IMR-90 (cell line): ENCODE measurements around the gene NR2C2. TPM values are rescaled to one million over a fixed set of nuclear protein-coding genes. Genes with fewer than 3 reads are reported as not detected.

ENCODE experiments used
- ATAC-seq: fragments of 200-7000 bp; cut with Tn5 transposase; 2 replicates; pipeline ENCODE4 v1.9.1; 2020; ENCODE audit warnings: low read depth, mild to moderate bottlenecking, moderate library complexity
- BruUV-seq: library from RNA; stranded (reverse); fragments of 400-500 nt; replicated peaks from 2 replicates; lab custom pipeline; 2021; lab: Mats Ljungman, UMichigan
- CTCF ChIA-PET: fragments of 300-600 bp; formaldehyde crosslinking; extraction: SDS; loops from one replicate; lab custom pipeline; 2021; ENCODE audit warnings: antibody characterized with exemption; lab: Yijun Ruan, JAX
- POLR2A ChIA-PET: fragments of 300-600 bp; sonication (Branson Sonifier 250); formaldehyde crosslinking; loops from one replicate; lab custom pipeline; 2022; ENCODE audit warnings: antibody characterized with exemption; ENCODE audit not compliant: unreplicated experiment; lab: Charles Lee
- DNase-seq: peaks from one replicate; pipeline ENCODE4 v3.0.0; 2013
- H2AFZ ChIP-seq: replicated peaks from 2 replicates; pipeline ENCODE3; 2013; ENCODE audit warnings: low read length, mild to moderate bottlenecking; ENCODE audit not compliant: poor library complexity
- H2AK5ac ChIP-seq: 2 replicates; pipeline ENCODE4 v1.6.1; 2013; ENCODE audit warnings: low read depth, low read length, inconsistent platforms
- H2AK9ac ChIP-seq: replicated peaks from 2 replicates; pipeline ENCODE3; 2013; ENCODE audit warnings: mild to moderate bottlenecking, low read depth, low read length, moderate library complexity; ENCODE audit not compliant: poor library complexity
- H2BK120ac ChIP-seq: 2 replicates; pipeline ENCODE4 v1.6.1; 2013; ENCODE audit warnings: low read depth, low read length, inconsistent platforms
- H2BK15ac ChIP-seq: 3 replicates; pipeline ENCODE4 v1.6.1; 2013; ENCODE audit warnings: low read depth, low read length, inconsistent platforms
- H2BK20ac ChIP-seq: 2 replicates; pipeline ENCODE4 v1.6.1; 2013; ENCODE audit warnings: low read depth, mild to moderate bottlenecking, inconsistent platforms, low read length, moderate library complexity
- H2BK5ac ChIP-seq: 2 replicates; pipeline ENCODE4 v1.6.1; 2013; ENCODE audit warnings: mild to moderate bottlenecking, low read depth, low read length, inconsistent platforms; ENCODE audit not compliant: poor library complexity, severe bottlenecking
- H3K14ac ChIP-seq: replicated peaks from 2 replicates; pipeline ENCODE4 v1.6.1; 2013; ENCODE audit warnings: low read depth, low read length, inconsistent platforms
- H3K18ac ChIP-seq: 2 replicates; pipeline ENCODE4 v1.6.1; 2013; ENCODE audit warnings: low read depth, low read length, control low read depth
- H3K23ac ChIP-seq: 2 replicates; pipeline ENCODE4 v1.6.1; 2013; ENCODE audit warnings: low read depth, low read length, inconsistent platforms
- H3K27ac ChIP-seq: 2 replicates; pipeline ENCODE4 v1.5.1; 2013; ENCODE audit warnings: mild to moderate bottlenecking, control low read depth, low read length; ENCODE audit not compliant: insufficient read depth
- H3K27me3 ChIP-seq: 2 replicates; pipeline ENCODE4 v1.6.1; 2013; ENCODE audit warnings: low read length; ENCODE audit not compliant: control insufficient read depth, insufficient read depth
- H3K36me3 ChIP-seq: 2 replicates; pipeline ENCODE4 v1.6.1; 2013; ENCODE audit warnings: low read length, mixed read lengths; ENCODE audit not compliant: control insufficient read depth, insufficient read depth
- H3K4ac ChIP-seq: 2 replicates; pipeline ENCODE4 v1.6.1; 2013; ENCODE audit warnings: low read depth, low read length, inconsistent platforms
- H3K4me1 ChIP-seq: 2 replicates; pipeline ENCODE4 v1.6.1; 2013; ENCODE audit warnings: low read length, mixed read lengths; ENCODE audit not compliant: control insufficient read depth, insufficient read depth
- H3K4me2 ChIP-seq: 2 replicates; pipeline ENCODE4 v1.6.1; 2013; ENCODE audit warnings: low read depth, mild to moderate bottlenecking, control low read depth, low read length, moderate library complexity
- H3K4me3 ChIP-seq: 2 replicates; pipeline ENCODE4 v1.5.1; 2013; ENCODE audit warnings: low read depth, mild to moderate bottlenecking, control low read depth, low read length, moderate library complexity; ENCODE audit not compliant: insufficient read depth
- H3K56ac ChIP-seq: 2 replicates; pipeline ENCODE4 v1.6.1; 2013; ENCODE audit warnings: low read length, inconsistent platforms; ENCODE audit not compliant: insufficient read depth; ENCODE audit errors: extremely low read depth
- H3K79me1 ChIP-seq, 2 experiments: 2 replicates each; pipeline ENCODE4 v1.6.1; 2013; ENCODE audit warnings: low read length in 2 of 2, inconsistent platforms in 1 of 2, low read depth in 1 of 2
- H3K9ac ChIP-seq: 2 replicates; pipeline ENCODE4 v1.6.1; 2013; ENCODE audit warnings: low read depth, low read length, control low read depth
- H3K9me1 ChIP-seq: 2 replicates; pipeline ENCODE4 v1.6.1; 2013; ENCODE audit warnings: low read length, inconsistent platforms; ENCODE audit not compliant: insufficient read depth
- H3K9me3 ChIP-seq: 2 replicates; pipeline ENCODE4 v1.6.1; 2013; ENCODE audit warnings: low read length; ENCODE audit not compliant: control insufficient read depth, insufficient read depth
- H4K20me1 ChIP-seq: 2 replicates; pipeline ENCODE4 v1.6.1; 2013; ENCODE audit warnings: low read length, inconsistent platforms; ENCODE audit not compliant: insufficient read depth
- H4K5ac ChIP-seq: 2 replicates; pipeline ENCODE4 v1.6.1; 2013; ENCODE audit warnings: mild to moderate bottlenecking, low read depth, low read length, control low read depth
- H4K8ac ChIP-seq, 2 experiments: 2 replicates each; pipeline ENCODE4 v1.6.1; 2013; ENCODE audit warnings: low read depth in 2 of 2, low read length in 2 of 2, control low read depth in 1 of 2, inconsistent platforms in 1 of 2
- H4K91ac ChIP-seq: 2 replicates; pipeline ENCODE4 v1.6.1; 2013; ENCODE audit warnings: low read depth, low read length, inconsistent platforms; ENCODE audit not compliant: insufficient read depth
- CHD1 ChIP-seq: IDR thresholded peaks from 2 replicates; pipeline ENCODE4 v1.6.1; 2012; ENCODE audit warnings: low read depth, low read length, improper control_type of control experiment
- FOS ChIP-seq: fragments of 150-350 bp; IDR thresholded peaks from 2 replicates; pipeline ENCODE4 v1.6.1; 2016; ENCODE audit warnings: low read depth, low read length
- MAZ ChIP-seq: IDR thresholded peaks from 2 replicates; pipeline ENCODE4 v1.6.1; 2012; ENCODE audit warnings: low read depth, mild to moderate bottlenecking, low read length, improper control_type of control experiment, moderate library complexity, borderline replicate concordance
- MXI1 ChIP-seq: IDR thresholded peaks from 2 replicates; pipeline ENCODE4 v1.6.1; 2012; ENCODE audit warnings: low read depth, mild to moderate bottlenecking, low read length, moderate library complexity, borderline replicate concordance
- NFE2L2 ChIP-seq: fragments of 150-350 bp; IDR thresholded peaks from 2 replicates; pipeline ENCODE4 v1.6.1; 2016; ENCODE audit warnings: low read depth, mild to moderate bottlenecking, low read length
- POLR2A ChIP-seq: IDR thresholded peaks from 2 replicates; pipeline ENCODE4 v1.6.1; 2012; ENCODE audit warnings: mild to moderate bottlenecking, low read depth, low read length
- RAD21 ChIP-seq: IDR thresholded peaks from 2 replicates; pipeline ENCODE4 v1.6.1; 2012; ENCODE audit warnings: low read length, improper control_type of control experiment
- RCOR1 ChIP-seq: IDR thresholded peaks from 2 replicates; pipeline ENCODE4 v1.6.1; 2012; ENCODE audit warnings: mild to moderate bottlenecking, low read length, improper control_type of control experiment; ENCODE audit not compliant: insufficient replicate concordance
- RFX5 ChIP-seq: IDR thresholded peaks from 2 replicates; pipeline ENCODE4 v1.8.0; 2012; ENCODE audit warnings: low read depth, mild to moderate bottlenecking, low read length, moderate library complexity
- WGBS, 2 experiments: methylation state at CpG; one replicate each; pipeline versions ENCODE4 v1.1.5 to v1.1.7; 2013; ENCODE audit warnings: missing lambda C conversion rate in 2 of 2; ENCODE audit not compliant: insufficient read length in 1 of 2; ENCODE audit errors: extremely low coverage in 2 of 2; 5-methylcytosine and 5-hydroxymethylcytosine counted together
- dilution Hi-C: fragments of 300-500 bp; cut with HindIII; formaldehyde crosslinking; loops from one replicate; pipeline ENCODE4 v1.14.3; 2018; ENCODE audit warnings: low sequenced_read_pairs; ENCODE audit not compliant: unreplicated experiment
- in situ Hi-C: fragments of 300-500 bp; cut with MboI; formaldehyde crosslinking; loops from 3 replicates; pipeline ENCODE4 v1.14.3; 2019; ENCODE audit warnings: low sequenced_read_pairs, inconsistent platforms, mixed read lengths
- intact Hi-C: fragments of 100-400 bp; cut with micrococcal nuclease; formaldehyde crosslinking; loops from 2 replicates; pipeline ENCODE4 v1.10.0; 2022
- polyA plus RNA-seq, 3 experiments: library from polyadenylated mRNA; depleted of rRNA; stranded (reverse); fragments of >200 nt; gene quantifications; 2 replicates each; pipeline ENCODE4 v1.2.3, GENCODE V29; 2012; ENCODE audit warnings: low replicate concordance in 1 of 3
- total RNA-seq: library from RNA; depleted of rRNA; stranded (reverse); fragments of >200 nt; gene quantifications from 2 replicates; pipeline ENCODE4 v1.2.3, GENCODE V29; 2012
- TF ChIP-seq, protein P1 (sequence below): conservative IDR thresholded peaks from 2 replicates; pipeline ENCODE4 v1.5.1; 2012; ENCODE audit warnings: mild to moderate bottlenecking, low read depth, low read length, improper control_type of control experiment
- TF ChIP-seq, protein P2 (sequence below): fragments of 150-350 bp; IDR thresholded peaks from 2 replicates; pipeline ENCODE4 v1.6.1; 2016; ENCODE audit warnings: low read depth, mild to moderate bottlenecking, low read length, moderate library complexity, borderline replicate concordance
- TF ChIP-seq, protein P3 (sequence below): fragments of 150-350 bp; IDR thresholded peaks from 2 replicates; pipeline ENCODE4 v1.6.1; 2017; ENCODE audit warnings: mild to moderate bottlenecking, antibody characterized with exemption, low read length, low read depth

NR2C2 gene
- total and polyA plus RNA-seq, 2 of the 4 experiments (the other 2 are of a cell fraction): 10.4 to 13.8 TPM

DNA sequence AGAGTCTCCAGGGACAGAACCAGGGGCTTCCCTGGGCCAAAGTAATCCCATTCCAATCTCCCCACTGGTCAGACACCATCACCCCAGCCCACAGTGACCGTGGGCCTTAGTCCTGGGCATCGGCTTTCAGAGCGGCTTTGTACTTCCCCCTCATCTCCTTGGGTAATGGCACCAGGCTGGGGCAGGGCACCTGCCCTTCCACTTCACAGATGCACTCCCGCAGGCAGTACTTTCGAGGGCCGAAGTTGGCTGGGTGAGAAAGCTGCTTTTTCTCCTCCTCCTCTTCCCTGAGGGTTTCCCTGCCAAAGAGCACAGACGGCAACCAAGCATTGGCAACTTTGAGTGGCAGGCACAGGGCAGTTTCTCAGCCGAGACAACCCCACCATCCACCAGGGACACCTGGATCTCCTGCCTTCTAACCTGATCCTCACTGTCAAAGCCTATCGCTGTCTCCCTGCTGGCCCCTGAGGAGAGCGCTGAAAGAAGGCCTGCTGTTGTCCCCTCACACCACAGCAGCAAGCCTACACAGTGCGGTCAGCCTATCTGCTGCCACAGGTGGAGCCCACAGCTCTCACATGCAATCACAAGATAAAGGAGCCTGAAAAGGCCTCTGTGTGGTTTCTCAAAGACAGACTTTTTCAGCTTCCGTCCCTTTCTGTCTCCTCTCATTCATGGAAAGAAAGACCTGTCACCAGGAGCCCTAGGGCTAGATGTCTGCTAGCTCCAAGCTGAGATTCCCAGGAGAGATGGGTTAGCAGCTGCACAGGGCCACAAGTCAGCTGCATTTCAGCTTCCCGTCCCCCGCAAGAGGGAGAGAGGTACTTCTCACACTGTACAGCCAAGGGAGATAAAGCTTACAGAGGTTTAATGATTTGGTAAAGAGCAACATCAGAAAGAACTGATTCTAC is 105.2 kb downstream of the NR2C2 start:
- intact Hi-C loops: loop anchor here (5.0 kb wide), 1 partner anchor 125 kb away; no protein-coding TSS in a partner anchor
- Histone ChIP-seq H2BK15ac (no peak overlapping the region), H3K4me3 (no peak overlapping the region), H3K27ac (no peak overlapping the region), H3K36me3 (peaks cover 39% of the 10 kb centered on the region), H2AK5ac (no peak overlapping the region), H2BK120ac (no peak overlapping the region), H3K14ac (no peak overlapping the region), H2AFZ (no peak overlapping the region), H4K91ac (no peak overlapping the region), H2BK5ac (no peak overlapping the region), H4K8ac (no peak overlapping the region), H3K4me1 (peaks cover 3% of the 10 kb centered on the region; the same call in 1 of the 2 replicates), H3K4me2 (no peak overlapping the region), H4K20me1 (peaks cover 13% of the 10 kb centered on the region), H3K56ac (no peak overlapping the region), H3K18ac (no peak overlapping the region), H2BK20ac (no peak overlapping the region), H3K9me3 (no peaks in the 10 kb centered on the region), H3K23ac (no peak overlapping the region), H3K9me1 (no peaks in the 10 kb centered on the region; the same call in 1 of the 2 replicates), H4K5ac (no peak overlapping the region), H3K9ac (no peak overlapping the region), H2AK9ac (no peak overlapping the region), H3K4ac (no peak overlapping the region), H3K27me3 (no peaks in the 10 kb centered on the region), H3K79me1 (peaks cover 42 to 47% of the 10 kb centered on the region in 2 experiments)
- WGBS, 2 experiments: 95% methylated on average over 6 of the region's 14 CpGs; no CpG with 5 or more reads in 1 of the 2 experiments
- ATAC-seq: no peak
- dilution Hi-C loops: no loop called here
- TF ChIP-seq POLR2A (no peak), MAZ (no peak), RCOR1 (no peak), CHD1 (no peak), FOS (no peak), RAD21 (no peak), MXI1 (no peak), NFE2L2 (no peak), RFX5 (no peak)
- TF ChIP-seq, protein P1, sequence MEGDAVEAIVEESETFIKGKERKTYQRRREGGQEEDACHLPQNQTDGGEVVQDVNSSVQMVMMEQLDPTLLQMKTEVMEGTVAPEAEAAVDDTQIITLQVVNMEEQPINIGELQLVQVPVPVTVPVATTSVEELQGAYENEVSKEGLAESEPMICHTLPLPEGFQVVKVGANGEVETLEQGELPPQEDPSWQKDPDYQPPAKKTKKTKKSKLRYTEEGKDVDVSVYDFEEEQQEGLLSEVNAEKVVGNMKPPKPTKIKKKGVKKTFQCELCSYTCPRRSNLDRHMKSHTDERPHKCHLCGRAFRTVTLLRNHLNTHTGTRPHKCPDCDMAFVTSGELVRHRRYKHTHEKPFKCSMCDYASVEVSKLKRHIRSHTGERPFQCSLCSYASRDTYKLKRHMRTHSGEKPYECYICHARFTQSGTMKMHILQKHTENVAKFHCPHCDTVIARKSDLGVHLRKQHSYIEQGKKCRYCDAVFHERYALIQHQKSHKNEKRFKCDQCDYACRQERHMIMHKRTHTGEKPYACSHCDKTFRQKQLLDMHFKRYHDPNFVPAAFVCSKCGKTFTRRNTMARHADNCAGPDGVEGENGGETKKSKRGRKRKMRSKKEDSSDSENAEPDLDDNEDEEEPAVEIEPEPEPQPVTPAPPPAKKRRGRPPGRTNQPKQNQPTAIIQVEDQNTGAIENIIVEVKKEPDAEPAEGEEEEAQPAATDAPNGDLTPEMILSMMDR: no peak
- TF ChIP-seq, protein P2, sequence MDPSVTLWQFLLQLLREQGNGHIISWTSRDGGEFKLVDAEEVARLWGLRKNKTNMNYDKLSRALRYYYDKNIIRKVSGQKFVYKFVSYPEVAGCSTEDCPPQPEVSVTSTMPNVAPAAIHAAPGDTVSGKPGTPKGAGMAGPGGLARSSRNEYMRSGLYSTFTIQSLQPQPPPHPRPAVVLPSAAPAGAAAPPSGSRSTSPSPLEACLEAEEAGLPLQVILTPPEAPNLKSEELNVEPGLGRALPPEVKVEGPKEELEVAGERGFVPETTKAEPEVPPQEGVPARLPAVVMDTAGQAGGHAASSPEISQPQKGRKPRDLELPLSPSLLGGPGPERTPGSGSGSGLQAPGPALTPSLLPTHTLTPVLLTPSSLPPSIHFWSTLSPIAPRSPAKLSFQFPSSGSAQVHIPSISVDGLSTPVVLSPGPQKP: no peak
- TF ChIP-seq, protein P3, sequence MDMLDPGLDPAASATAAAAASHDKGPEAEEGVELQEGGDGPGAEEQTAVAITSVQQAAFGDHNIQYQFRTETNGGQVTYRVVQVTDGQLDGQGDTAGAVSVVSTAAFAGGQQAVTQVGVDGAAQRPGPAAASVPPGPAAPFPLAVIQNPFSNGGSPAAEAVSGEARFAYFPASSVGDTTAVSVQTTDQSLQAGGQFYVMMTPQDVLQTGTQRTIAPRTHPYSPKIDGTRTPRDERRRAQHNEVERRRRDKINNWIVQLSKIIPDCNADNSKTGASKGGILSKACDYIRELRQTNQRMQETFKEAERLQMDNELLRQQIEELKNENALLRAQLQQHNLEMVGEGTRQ: no peak
- BruUV-seq: no TSS peak
- ChIA-PET POLR2A (no interaction called here), CTCF (interaction anchor here (0.6 kb wide), 1 partner anchor 41 kb away, joined by 3 read pairs; no protein-coding TSS in a partner anchor)
- in situ Hi-C loops: no loop called here
- DNase-seq: no peak
